Sigmoid colon (tissue), 7 donors: ENCODE results near the gene LSG1. TPM values are rescaled to one million over a fixed set of nuclear protein-coding genes. Genes with fewer than 3 reads are reported as not detected.
"Not testable (repeated sequence)": the region's sequence is repeated elsewhere in the genome, so short reads cannot be mapped to it uniquely, and the experiment has no call there.

Experiments
- DNase-seq: peaks from one replicate; pipeline ENCODE4 v3.0.0-alpha.2; 2019
- H3K27ac ChIP-seq, 4 donors: fragments of 200-600 bp; sonication (generic); one replicate each; pipeline ENCODE4 v1.5.1; 2016 to 2019; ENCODE audit warnings: mild to moderate bottlenecking in 1 of 4
- H3K27me3 ChIP-seq, 3 donors: fragments of 200-600 bp; sonication (generic); one replicate each; pipeline ENCODE4 v1.5.1; 2019; ENCODE audit warnings: mild to moderate bottlenecking in 1 of 3
- H3K36me3 ChIP-seq, 4 donors: fragments of 200-600 bp; sonication (generic); one replicate each; pipeline ENCODE4 v1.5.1; 2016 to 2019
- H3K4me1 ChIP-seq, 4 donors: fragments of 200-600 bp; sonication (generic); one replicate each; pipeline ENCODE4 v1.5.1; 2017 to 2019
- H3K4me3 ChIP-seq, 4 donors: fragments of 200-600 bp; sonication (generic); one replicate each; pipeline ENCODE4 v1.5.1; 2017 to 2019; ENCODE audit warnings: mild to moderate bottlenecking in 2 of 4, moderate library complexity in 1 of 4
- H3K9me3 ChIP-seq, 4 donors: fragments of 200-600 bp in 3 of 4; sonication (generic) in 3 of 4; one replicate each; pipeline versions ENCODE4 v1.5.1 to v1.6.1; 2013 to 2019
- EP300 ChIP-seq, 4 donors: sonication (generic); formaldehyde crosslinking; IDR thresholded peaks; one replicate each; pipeline ENCODE4 v1.6.1; 2017; ENCODE audit warnings: antibody characterized with exemption in 4 of 4
- POLR2A ChIP-seq, 2 donors: fragments of 450-650 bp; IDR thresholded peaks; one replicate each; pipeline ENCODE4 v1.6.1; 2016; ENCODE audit warnings: antibody characterized with exemption in 2 of 2, mild to moderate bottlenecking in 2 of 2, moderate library complexity in 2 of 2
- POLR2AphosphoS5 ChIP-seq, 4 donors: sonication (generic); formaldehyde crosslinking; IDR thresholded peaks; one replicate each; pipeline ENCODE4 v1.6.1; 2017; ENCODE audit warnings: antibody characterized with exemption in 4 of 4
- WGBS, 2 donors: extraction: QIAGEN DNeasy Blood & Tissue Kit; methylation state at CpG; one replicate each; pipeline ENCODE4 v1.1.7; 2013; 5-methylcytosine and 5-hydroxymethylcytosine counted together
- intact Hi-C: fragments of 100-400 bp; cut with DNase I; formaldehyde crosslinking; loops from one replicate; pipeline ENCODE4 v1.15.1; 2023
- polyA plus RNA-seq, 3 donors: library from polyadenylated mRNA; stranded (reverse); fragments of 200-250 nt; gene quantifications; one replicate each; pipeline ENCODE4 v1.2.3, GENCODE V29; 2013
- total RNA-seq, 4 donors: library from RNA; depleted of rRNA; stranded (reverse); fragments of >200 nt; gene quantifications; one replicate each; pipeline ENCODE4 v1.1.0, GENCODE V29; 2016
- TF ChIP-seq, protein P1 (sequence below), 4 experiments: fragments of 450-650 bp in 3 of 4; fragments of 200-600 bp in 1 of 4; IDR thresholded peaks; one replicate each; pipeline ENCODE4 v1.5.1; 2016 to 2019; ENCODE audit warnings: antibody characterized with exemption in 4 of 4, mild to moderate bottlenecking in 3 of 4, moderate library complexity in 2 of 4
- donor health status: healthy with polysubstance abuse.
- donor health status: Bipolar disorder and iron deficiency.
- donor health status: healthy.

Gene LSG1
- total and polyA plus RNA-seq, 7 donors: 6.0 to 32.4 (median 21.0) TPM

DNA sequence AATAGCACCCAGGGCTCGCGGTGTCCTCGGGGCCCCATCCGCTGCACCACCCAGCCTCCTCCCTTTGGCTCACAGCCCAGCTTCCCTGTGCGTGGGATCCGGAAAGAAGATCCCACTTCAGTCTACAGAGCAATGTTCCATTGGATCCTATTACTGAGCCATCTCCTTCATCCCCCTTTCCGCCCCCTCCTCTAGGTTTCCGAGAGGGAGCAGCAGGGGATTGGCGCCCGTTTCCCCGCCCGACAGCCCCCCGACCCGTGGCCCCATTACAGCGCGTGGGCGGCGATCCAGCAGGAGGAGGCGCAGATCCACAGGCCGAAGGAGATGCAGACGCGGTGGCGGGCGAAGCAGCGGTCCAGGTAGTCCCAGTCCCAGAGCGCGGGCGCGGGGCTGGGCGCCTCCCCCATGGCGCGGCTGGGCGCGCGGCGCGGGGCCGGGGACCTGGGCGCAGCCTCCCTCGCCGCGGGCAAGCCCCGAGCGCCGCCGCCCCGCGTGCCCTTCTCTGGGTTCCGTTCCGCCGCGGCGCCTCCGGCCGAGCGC lies 39.1 kb downstream of the LSG1 start:
- Histone ChIP-seq H3K27me3 (no peaks in the 10 kb centered on the region), H3K4me1 (peaks cover 0 to 10% (median 3%) of the 10 kb centered on the region in 4 donors), H3K27ac (peak overlapping the region; percentile 65 to 71 (median 67)), H3K36me3 (no peaks in the 10 kb centered on the region), H3K9me3 (no peaks in the 10 kb centered on the region), H3K4me3 (peak overlapping the region; percentile 33 to 69 (median 61))
- WGBS, 2 donors: 1 to 2% methylated on average over 56 of the region's 56 CpGs
- no peak for TF ChIP-seq EP300 (IDR thresholded peaks at IDR 0.05)
- TF ChIP-seq, protein P1, sequence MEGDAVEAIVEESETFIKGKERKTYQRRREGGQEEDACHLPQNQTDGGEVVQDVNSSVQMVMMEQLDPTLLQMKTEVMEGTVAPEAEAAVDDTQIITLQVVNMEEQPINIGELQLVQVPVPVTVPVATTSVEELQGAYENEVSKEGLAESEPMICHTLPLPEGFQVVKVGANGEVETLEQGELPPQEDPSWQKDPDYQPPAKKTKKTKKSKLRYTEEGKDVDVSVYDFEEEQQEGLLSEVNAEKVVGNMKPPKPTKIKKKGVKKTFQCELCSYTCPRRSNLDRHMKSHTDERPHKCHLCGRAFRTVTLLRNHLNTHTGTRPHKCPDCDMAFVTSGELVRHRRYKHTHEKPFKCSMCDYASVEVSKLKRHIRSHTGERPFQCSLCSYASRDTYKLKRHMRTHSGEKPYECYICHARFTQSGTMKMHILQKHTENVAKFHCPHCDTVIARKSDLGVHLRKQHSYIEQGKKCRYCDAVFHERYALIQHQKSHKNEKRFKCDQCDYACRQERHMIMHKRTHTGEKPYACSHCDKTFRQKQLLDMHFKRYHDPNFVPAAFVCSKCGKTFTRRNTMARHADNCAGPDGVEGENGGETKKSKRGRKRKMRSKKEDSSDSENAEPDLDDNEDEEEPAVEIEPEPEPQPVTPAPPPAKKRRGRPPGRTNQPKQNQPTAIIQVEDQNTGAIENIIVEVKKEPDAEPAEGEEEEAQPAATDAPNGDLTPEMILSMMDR (IDR thresholded peaks at IDR 0.05): no peak
- TF ChIP-seq POLR2AphosphoS5 (IDR thresholded peaks at IDR 0.05): no peak
- TF ChIP-seq POLR2A (IDR thresholded peaks at IDR 0.05): no peak
- intact Hi-C loops: no loop called here
- peak; percentile 60 for DNase-seq

DNA sequence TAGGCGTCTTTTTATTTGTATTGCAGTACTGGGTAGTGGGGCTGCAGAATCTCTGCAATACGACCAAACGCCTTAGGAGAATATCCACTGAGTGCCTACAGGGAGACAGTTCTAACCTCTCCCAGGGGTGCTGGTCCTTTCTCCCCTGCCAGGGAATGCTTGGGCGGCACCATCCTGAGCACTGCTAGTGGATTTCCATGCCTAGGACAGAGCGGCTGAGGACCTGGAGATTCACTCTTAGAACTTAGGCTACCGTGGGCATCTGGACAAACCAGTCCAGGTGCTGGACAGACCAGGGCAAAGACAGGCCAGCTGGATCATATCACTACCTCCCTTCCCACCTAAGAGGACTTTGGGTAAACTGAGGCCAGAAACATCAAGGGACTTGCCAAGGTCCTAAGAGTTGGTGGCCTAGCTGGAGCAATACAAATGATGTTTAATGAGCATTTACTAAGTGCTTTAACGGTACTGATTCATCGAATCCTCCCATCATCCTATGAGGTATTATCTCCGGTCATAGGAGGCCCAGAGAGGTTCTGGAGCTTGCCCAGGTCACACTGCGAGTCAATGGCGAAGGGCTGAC lies 39.7 kb downstream of the LSG1 start:
- H3K36me3 ChIP-seq: no peaks in the 10 kb centered on the region
- WGBS, 2 donors: 42 to 74% methylated on average over 11 of the region's 11 CpGs
- DNase-seq: peak; percentile 62
- TF ChIP-seq, protein P1 (IDR thresholded peaks at IDR 0.05): no peak
- TF ChIP-seq POLR2AphosphoS5 (IDR thresholded peaks at IDR 0.05) (no peak), POLR2A (IDR thresholded peaks at IDR 0.05) (no peak), EP300 (IDR thresholded peaks at IDR 0.05) (no peak)
- no peaks in the 10 kb centered on the region for H3K9me3 ChIP-seq
- H3K4me3 ChIP-seq: peak overlapping the region; percentile 31 to 69 (median 61)
- peak overlapping the region in 3 of 4 donors; percentile 67 to 71 (median 67) for H3K27ac ChIP-seq
- intact Hi-C loops: no loop called here
- no peaks in the 10 kb centered on the region for H3K27me3 ChIP-seq
- H3K4me1 ChIP-seq: peaks cover 0 to 10% (median 3%) of the 10 kb centered on the region in 4 donors

DNA sequence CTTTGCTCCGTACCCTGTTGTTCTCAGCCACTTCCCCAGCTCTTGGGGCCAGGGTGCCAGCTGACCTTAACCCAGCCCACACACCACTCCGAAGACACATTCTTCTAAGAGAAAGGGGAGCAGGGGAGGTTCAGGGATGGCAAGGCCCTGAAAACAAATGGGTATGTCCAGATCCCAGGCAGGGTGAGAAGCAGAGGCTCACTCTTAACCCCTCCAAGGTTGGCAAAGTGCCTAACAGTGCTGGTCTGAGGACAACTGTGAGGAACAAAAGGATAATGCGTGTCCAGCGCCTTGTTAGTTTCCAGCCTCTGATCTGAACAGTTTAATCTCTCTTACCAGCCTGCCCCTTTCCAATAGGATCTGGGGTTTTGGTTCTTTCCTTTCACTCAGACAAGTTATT lies 40.3 kb downstream of the LSG1 start:
- DNase-seq: peak; percentile 29
- WGBS, 2 donors: 93 to 98% methylated on average over 4 of the region's 4 CpGs
- peaks cover 0 to 10% (median 3%) of the 10 kb centered on the region in 4 donors for H3K4me1 ChIP-seq
- TF ChIP-seq POLR2A (IDR thresholded peaks at IDR 0.05) (no peak), POLR2AphosphoS5 (IDR thresholded peaks at IDR 0.05) (no peak), EP300 (IDR thresholded peaks at IDR 0.05) (no peak)
- TF ChIP-seq, protein P1 (IDR thresholded peaks at IDR 0.05): no peak
- no peak overlapping the region for H3K4me3 ChIP-seq
- H3K27me3 ChIP-seq: no peaks in the 10 kb centered on the region
- no peaks in the 10 kb centered on the region for H3K36me3 ChIP-seq
- H3K9me3 ChIP-seq: no peaks in the 10 kb centered on the region
- no peak overlapping the region for H3K27ac ChIP-seq
- intact Hi-C loops: no loop called here

DNA sequence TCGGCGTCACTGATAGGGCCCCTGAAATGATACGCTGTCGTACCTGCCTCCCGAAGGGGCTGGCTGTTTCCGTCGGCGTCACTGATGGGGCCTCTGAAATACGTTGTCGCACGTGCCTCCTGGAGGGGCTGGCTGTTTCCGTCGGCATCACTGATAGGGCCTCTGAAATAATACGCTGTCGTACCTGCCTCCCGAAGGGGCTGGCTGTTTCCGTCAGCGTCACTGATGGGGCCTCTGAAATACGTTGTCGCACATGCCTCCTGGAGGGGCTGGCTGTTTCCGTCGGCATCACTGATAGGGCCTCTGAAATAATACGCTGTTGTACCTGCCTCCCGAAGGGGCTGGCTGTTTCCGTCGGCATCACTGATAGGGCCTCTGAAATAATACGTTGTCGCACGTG lies 41.3 kb downstream of the LSG1 start:
- intact Hi-C loops, H3K27ac ChIP-seq, H3K27me3 ChIP-seq, H3K9me3 ChIP-seq, H3K4me3 ChIP-seq, H3K36me3 ChIP-seq, H3K4me1 ChIP-seq: not testable (repeated sequence)
- WGBS, 2 donors: 94% methylated on average over 29 of the region's 29 CpGs
- DNase-seq: peak; percentile 11

DNA sequence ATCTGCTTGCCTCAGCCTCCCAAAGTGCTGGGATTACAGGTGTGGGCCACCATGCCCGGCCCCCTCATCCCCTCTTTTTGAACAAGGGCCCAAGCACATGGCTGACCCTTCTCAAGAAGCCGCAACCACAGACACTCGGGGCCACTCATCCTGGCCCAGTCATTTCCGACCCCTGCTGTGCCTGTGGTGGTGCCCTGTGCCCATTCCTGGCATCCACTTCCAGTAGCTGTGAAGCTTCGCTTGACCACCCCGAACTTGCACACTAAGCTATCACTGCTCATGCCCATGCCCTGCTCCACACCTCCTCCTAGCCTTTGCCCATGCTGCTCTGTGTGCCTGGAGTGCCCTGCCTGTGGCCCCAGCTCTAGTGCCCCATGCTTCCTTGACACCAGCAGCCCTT lies 47.0 kb downstream of the LSG1 start:
- Histone ChIP-seq H3K9me3 (no peaks in the 10 kb centered on the region), H3K36me3 (peaks cover 0 to 4% (median 0%) of the 10 kb centered on the region in 4 donors), H3K27ac (no peak overlapping the region), H3K27me3 (no peaks in the 10 kb centered on the region), H3K4me3 (no peak overlapping the region), H3K4me1 (peaks cover 0 to 6% (median 0%) of the 10 kb centered on the region in 4 donors)
- TF ChIP-seq POLR2AphosphoS5 (IDR thresholded peaks at IDR 0.05): no peak
- TF ChIP-seq, protein P1 (IDR thresholded peaks at IDR 0.05): no peak
- TF ChIP-seq POLR2A (IDR thresholded peaks at IDR 0.05): no peak
- no peak for TF ChIP-seq EP300 (IDR thresholded peaks at IDR 0.05)
- intact Hi-C loops: no loop called here
- DNase-seq: no peak
- 95 to 97% methylated on average over 6 of the region's 6 CpGs for WGBS, 2 donors
